HK-2 (cell line): ENCODE data around the gene STK32B.
"Not testable (repeated sequence)": the region's sequence is repeated elsewhere in the genome, so short reads cannot be mapped to it uniquely, and the experiment has no call there.

Experiments
- DNase-seq: peaks from one replicate; pipeline ENCODE4 v3.0.0-alpha.2; 2018; ENCODE audit not compliant: unreplicated experiment

The STK32B gene

GRCh38 chr4:5443976-5444802 is 392.9 kb downstream of the STK32B start:
- DNase-seq: not testable (repeated sequence)

GRCh38 chr4:5444918-5445517 is 393.7 kb downstream of the STK32B start:
- DNase-seq: no peak

- no peak for DNase-seq
Measured at GRCh38 chr4:5446595-5447226, 395.4 kb downstream of the STK32B start.

GRCh38 chr4:5447755-5448154 is 396.5 kb downstream of the STK32B start:
- no peak for DNase-seq

- no peak for DNase-seq
Measured at GRCh38 chr4:5448221-5448620, 396.9 kb downstream of the STK32B start.

GRCh38 chr4:5451243-5451642 is 400.0 kb downstream of the STK32B start:
- DNase-seq: no peak

GRCh38 chr4:5452156-5452555 is 400.9 kb downstream of the STK32B start:
- DNase-seq: no peak

- no peak for DNase-seq
Measured at GRCh38 chr4:5455003-5455585, 403.8 kb downstream of the STK32B start.

- DNase-seq: no peak
Measured at GRCh38 chr4:5456296-5456845, 405.1 kb downstream of the STK32B start.

- no peak for DNase-seq
Measured at GRCh38 chr4:5458676-5459075, 407.4 kb downstream of the STK32B start.

GRCh38 chr4:5459236-5459635 is 408.0 kb downstream of the STK32B start:
- no peak for DNase-seq

GRCh38 chr4:5460106-5460801 is 409.0 kb downstream of the STK32B start:
- peak; percentile 24 for DNase-seq

- no peak for DNase-seq
Measured at GRCh38 chr4:5461477-5461876, 410.2 kb downstream of the STK32B start.

- DNase-seq: no peak
Measured at GRCh38 chr4:5462254-5462835, 411.1 kb downstream of the STK32B start.

- DNase-seq: no peak
Measured at GRCh38 chr4:5462896-5463295, 411.6 kb downstream of the STK32B start.

GRCh38 chr4:5463361-5463760 is 412.1 kb downstream of the STK32B start:
- DNase-seq: no peak

GRCh38 chr4:5463936-5464650 is 412.8 kb downstream of the STK32B start:
- no peak for DNase-seq

- DNase-seq: no peak
Measured at GRCh38 chr4:5465529-5465928, 414.2 kb downstream of the STK32B start.

GRCh38 chr4:5465956-5466355 is 414.7 kb downstream of the STK32B start:
- no peak for DNase-seq

GRCh38 chr4:5467111-5467510 is 415.8 kb downstream of the STK32B start:
- DNase-seq: no peak
